Measurements from ENCODE around the gene GMCL1.

- TF ChIP-seq POLR2A (IDR thresholded peaks at IDR 0.05) (no peak), CTCF (IDR thresholded peaks at IDR 0.05) (no peak), POLR2AphosphoS5 (IDR thresholded peaks at IDR 0.05) (no peak)
These were observed 18.8 kb downstream of the GMCL1 start for GRCh38 chr2:69848186-69848790.

Measured in sigmoid colon (tissue), 4 donors.